ENCODE measurements around the gene ATG7. TPM values are rescaled to one million over a fixed set of nuclear protein-coding genes. Genes with fewer than 3 reads are reported as not detected.
A peak's percentile ranks its signal among the peaks of the same experiment; 100 is the strongest.
"Not testable (repeated sequence)": the region's sequence is repeated elsewhere in the genome, so short reads cannot be mapped to it uniquely, and the experiment has no call there.

Gene ATG7
- total RNA-seq, 1 donor = 97.9 TPM

DNA sequence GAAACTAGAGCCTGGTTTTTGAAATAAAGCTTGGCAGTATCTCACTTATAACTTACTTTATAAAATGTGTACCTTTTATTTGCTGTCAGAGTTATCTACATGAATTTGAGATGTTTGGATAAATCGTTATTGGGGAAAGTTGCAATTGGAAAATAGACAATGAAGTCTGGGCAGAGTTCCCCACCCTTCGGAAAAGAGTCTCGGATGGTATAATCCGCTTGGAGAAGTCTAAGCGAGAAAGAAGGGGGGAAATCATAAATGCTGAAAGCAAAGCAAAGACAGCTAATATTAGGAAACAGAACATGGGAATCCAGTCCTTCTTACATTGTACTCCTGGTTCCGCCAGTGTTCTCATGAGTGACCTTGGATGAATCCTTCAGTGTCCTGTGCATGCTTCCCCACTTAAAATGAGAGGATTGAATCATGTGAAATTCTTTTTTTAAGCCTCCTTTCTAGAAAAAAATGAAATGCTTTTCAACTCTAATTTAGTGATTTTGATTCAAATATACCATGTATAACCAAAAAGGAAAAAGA lies 162.4 kb downstream of the ATG7 start:
- no peak overlapping the region for H3K4me3 ChIP-seq (ENCODE audit: low read depth, low read length)
- DNase-seq (ENCODE audit: low read depth) = no peak

DNA sequence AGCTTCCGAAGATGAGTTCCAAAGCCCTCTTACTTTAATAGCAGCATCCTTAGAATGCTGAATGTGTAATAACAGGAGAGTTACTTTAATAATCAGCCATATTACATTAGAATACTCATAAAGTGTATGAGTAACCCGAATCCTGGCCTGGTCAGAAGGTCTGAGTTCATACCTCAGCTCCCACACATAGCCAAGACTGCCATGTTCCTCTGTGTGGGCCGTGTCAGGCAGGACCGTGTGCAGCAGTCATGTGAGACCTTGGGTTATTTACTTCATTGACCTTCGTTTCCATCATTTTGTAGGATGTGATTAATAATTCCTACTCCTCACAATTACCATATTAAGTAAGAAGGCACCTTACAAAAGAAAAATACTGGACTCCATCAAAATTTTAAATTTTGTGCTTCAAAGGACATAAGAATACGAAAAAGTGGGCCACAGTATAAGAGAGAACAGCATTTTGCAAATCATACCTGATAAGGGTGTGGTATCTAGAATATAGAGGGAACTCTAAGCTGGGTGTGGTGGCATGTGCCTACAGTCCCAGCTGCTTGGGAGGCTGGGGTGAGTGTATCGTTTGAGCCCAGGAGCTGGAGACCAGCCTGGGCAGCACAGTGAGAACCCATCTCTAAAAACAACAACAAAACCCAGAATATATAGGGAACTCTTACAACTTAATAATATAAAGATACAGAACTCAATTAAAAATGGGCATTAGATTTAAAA lies 163.4 kb downstream of the ATG7 start:
- DNase-seq (ENCODE audit: low read depth) = no peak
- TF ChIP-seq, protein P1, sequence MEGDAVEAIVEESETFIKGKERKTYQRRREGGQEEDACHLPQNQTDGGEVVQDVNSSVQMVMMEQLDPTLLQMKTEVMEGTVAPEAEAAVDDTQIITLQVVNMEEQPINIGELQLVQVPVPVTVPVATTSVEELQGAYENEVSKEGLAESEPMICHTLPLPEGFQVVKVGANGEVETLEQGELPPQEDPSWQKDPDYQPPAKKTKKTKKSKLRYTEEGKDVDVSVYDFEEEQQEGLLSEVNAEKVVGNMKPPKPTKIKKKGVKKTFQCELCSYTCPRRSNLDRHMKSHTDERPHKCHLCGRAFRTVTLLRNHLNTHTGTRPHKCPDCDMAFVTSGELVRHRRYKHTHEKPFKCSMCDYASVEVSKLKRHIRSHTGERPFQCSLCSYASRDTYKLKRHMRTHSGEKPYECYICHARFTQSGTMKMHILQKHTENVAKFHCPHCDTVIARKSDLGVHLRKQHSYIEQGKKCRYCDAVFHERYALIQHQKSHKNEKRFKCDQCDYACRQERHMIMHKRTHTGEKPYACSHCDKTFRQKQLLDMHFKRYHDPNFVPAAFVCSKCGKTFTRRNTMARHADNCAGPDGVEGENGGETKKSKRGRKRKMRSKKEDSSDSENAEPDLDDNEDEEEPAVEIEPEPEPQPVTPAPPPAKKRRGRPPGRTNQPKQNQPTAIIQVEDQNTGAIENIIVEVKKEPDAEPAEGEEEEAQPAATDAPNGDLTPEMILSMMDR (IDR thresholded peaks at IDR 0.05; ENCODE audit: insufficient read depth, low read length) = no peak
- no peak overlapping the region for H3K4me3 ChIP-seq (ENCODE audit: low read depth, low read length)

More for the DNA sequence above, 162.4 kb downstream of the ATG7 start:
- TF ChIP-seq, protein P1 (IDR thresholded peaks at IDR 0.05; ENCODE audit: insufficient read depth, low read length) = no peak

DNA sequence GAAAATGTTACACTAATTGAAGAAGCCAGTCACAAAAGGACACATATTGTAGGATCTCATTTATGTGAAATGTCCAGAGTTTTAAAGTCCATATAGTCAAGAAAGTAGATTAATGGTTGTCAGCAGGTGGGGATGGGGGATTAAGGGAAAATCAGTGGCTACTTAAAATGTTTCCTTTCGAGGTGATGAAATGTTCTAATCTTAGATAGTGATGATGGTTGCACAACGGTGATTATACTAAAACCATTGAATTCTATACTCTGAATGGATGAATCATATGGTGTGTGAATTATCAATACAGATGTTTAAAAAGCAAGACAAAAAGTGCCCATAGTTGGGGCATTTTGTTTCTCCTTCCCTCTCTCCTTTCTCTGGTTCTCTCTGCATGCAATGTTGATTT lies 164.6 kb downstream of the ATG7 start:
- H3K4me3 ChIP-seq (ENCODE audit: low read depth, low read length) = no peak overlapping the region
- TF ChIP-seq, protein P1 (IDR thresholded peaks at IDR 0.05; ENCODE audit: insufficient read depth, low read length) = no peak
- DNase-seq (ENCODE audit: low read depth) = no peak

DNA sequence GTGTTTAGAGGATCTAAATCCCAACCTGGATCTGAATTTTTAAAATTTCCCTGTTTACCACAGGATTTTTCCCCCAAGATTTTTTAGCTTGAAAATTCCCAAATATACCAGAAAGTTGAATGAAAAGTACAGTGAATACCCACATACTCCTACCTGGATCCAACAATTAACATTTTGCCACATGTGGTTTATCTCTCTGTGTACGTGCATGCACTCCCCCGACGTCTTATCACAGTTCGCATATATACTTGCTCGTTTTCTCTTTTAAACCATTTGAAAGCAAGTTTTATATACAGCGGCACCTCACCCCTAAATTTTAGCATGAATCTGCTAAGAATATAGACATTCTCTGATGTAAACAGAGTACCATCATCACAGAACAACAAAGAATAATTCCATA lies 165.3 kb downstream of the ATG7 start:
- no peak for DNase-seq (ENCODE audit: low read depth)
- H3K4me3 ChIP-seq (ENCODE audit: low read depth, low read length) = no peak overlapping the region
- TF ChIP-seq, protein P1 (IDR thresholded peaks at IDR 0.05; ENCODE audit: insufficient read depth, low read length) = no peak

DNA sequence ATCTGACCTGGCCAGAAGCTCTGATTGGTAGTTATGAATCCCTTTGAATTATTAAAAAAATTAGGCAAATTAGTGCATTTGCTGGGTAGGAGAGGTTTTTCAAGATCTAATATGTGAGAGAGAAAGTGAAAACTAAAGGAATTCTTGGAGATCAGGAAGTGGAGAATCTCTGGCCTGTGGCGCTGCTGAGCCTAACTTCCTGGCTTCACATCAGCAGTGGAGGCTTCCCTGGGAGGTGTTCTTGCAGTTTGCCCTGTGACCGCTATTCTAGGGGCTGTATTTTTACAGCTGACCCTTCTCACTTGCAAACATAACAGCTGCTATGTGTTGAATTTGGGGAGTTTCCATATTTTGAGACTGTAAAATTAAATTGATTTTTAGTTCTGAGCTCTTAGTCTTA lies 166.4 kb downstream of the ATG7 start:
- no peak overlapping the region for H3K4me3 ChIP-seq (ENCODE audit: low read depth, low read length)
- peak; percentile 61 for DNase-seq (ENCODE audit: low read depth)
- TF ChIP-seq, protein P1 (IDR thresholded peaks at IDR 0.05; ENCODE audit: insufficient read depth, low read length) = peak; percentile 39

DNA sequence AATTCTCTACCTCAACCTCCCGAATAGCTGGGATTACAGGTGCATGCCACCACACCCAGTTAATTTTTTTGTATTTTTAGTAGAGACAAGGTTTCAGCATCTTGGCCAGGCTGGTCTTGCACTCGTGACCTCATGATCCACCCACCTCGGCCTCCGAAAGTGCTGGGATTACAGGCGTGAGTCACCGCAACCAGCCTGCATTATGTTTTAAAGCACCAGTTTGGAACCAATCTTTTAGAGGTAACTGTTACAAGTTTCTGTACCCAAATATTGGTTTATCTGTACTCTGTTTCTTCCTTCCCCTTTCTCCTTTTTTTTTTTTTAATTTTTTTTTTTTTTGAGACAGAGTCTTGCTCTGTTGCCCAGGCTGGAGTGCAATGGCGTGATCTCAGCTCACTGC lies 169.1 kb downstream of the ATG7 start:
- not testable (repeated sequence) for H3K4me3 ChIP-seq (ENCODE audit: low read depth, low read length); DNase-seq (ENCODE audit: low read depth)

DNA sequence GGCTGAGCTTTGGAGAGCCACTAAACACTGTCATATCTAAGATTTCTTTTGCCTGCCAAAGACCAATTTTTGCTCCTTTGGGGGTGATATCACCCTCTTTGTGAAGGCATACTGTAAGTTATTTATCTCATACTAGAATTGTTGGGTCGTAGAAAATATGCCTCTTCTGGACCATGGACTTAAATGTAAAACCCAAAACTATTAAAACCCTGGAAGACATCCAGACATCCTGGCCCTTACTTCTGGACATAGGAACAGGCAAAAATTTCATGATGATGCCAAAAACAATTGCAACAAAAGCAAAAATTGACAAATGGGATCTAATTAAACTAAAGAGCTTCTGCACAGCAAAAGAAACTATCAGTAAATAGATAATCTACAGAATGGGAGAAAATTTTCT lies 172.2 kb downstream of the ATG7 start:
- DNase-seq (ENCODE audit: low read depth) = peak; percentile 60
- no peak overlapping the region for H3K4me3 ChIP-seq (ENCODE audit: low read depth, low read length)
- TF ChIP-seq, protein P1 (IDR thresholded peaks at IDR 0.05; ENCODE audit: insufficient read depth, low read length) = no peak

DNA sequence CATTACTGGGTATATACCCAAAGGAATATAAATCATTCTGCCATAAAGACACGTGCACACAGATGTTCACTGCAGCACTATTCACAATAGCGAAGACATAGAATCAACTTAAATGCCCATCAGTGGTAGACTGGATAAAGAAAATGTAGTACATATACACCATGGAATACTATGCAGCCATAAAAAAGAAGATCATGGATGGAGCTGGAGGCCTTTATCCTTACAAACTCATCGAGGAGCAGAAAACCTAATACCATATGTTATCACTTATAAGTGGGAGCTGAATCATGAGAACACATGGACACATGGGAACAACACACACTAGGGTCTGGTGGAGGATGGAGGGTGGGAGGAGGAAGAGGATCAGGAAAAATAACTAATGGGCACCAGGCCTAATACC lies 173.0 kb downstream of the ATG7 start:
- DNase-seq (ENCODE audit: low read depth) = not testable (repeated sequence)

More for the DNA sequence above, 173.0 kb downstream of the ATG7 start:
- H3K4me3 ChIP-seq (ENCODE audit: low read depth, low read length) = not testable (repeated sequence)
